Neural cell (in vitro differentiated cells): ENCODE results near the gene NPAS2. TPM values are rescaled to one million over a fixed set of nuclear protein-coding genes. Genes with fewer than 3 reads are reported as not detected.

Source experiments
- H2AFZ ChIP-seq: fragments of 200-600, 300-800 bp; sonication (generic), shearing (Covaris generic); 2 replicates; pipeline ENCODE4 v1.6.0; 2014; ENCODE audit warnings: low read depth, mild to moderate bottlenecking, antibody characterized with exemption, low read length, moderate library complexity
- H3F3A ChIP-seq: fragments of 200-600 bp; shearing (Covaris generic); 2 replicates; pipeline ENCODE4 v1.6.1; 2016; ENCODE audit warnings: mild to moderate bottlenecking, moderate library complexity, mixed read lengths, antibody characterized with exemption, low read length; ENCODE audit not compliant: insufficient read depth, poor library complexity, severe bottlenecking
- H3K27ac ChIP-seq: fragments of 200-600, 300-800 bp; sonication (generic), shearing (Covaris generic); 2 replicates; pipeline ENCODE4 v1.5.1; 2014; ENCODE audit warnings: mild to moderate bottlenecking, low read length, moderate library complexity
- H3K27me3 ChIP-seq: fragments of 300-800, 200-600 bp; sonication (generic), shearing (Covaris generic); 2 replicates; pipeline ENCODE4 v1.6.0; 2014; ENCODE audit warnings: mild to moderate bottlenecking, low read depth, low read length, moderate library complexity; ENCODE audit not compliant: insufficient read depth
- H3K36me3 ChIP-seq: fragments of 300-800, 200-600 bp; sonication (generic), shearing (Covaris generic); 2 replicates; pipeline ENCODE4 v1.5.1; 2014; ENCODE audit warnings: mild to moderate bottlenecking, antibody characterized with exemption, low read length, moderate library complexity; ENCODE audit not compliant: insufficient read depth
- H3K4me2 ChIP-seq: fragments of 300-800, 200-600 bp; sonication (generic), shearing (Covaris generic); 2 replicates; pipeline ENCODE4 v1.6.0; 2014; ENCODE audit warnings: mild to moderate bottlenecking, low read length
- H3K4me3 ChIP-seq: fragments of 300-800, 200-600 bp; sonication (generic), shearing (Covaris generic); 2 replicates; pipeline ENCODE4 v1.5.1; 2014; ENCODE audit warnings: mild to moderate bottlenecking, low read length, moderate library complexity
- H3K79me2 ChIP-seq: fragments of 200-600 bp; shearing (Covaris generic); replicated peaks from 2 replicates; pipeline ENCODE4 v1.6.0; 2014; ENCODE audit warnings: mild to moderate bottlenecking, low read length, moderate library complexity; ENCODE audit not compliant: insufficient read depth
- H3K9ac ChIP-seq: fragments of 300-800, 200-600 bp; sonication (generic), shearing (Covaris generic); 2 replicates; pipeline ENCODE4 v1.6.1; 2016; ENCODE audit warnings: mild to moderate bottlenecking, low read length, mixed read lengths
- H3K9me2 ChIP-seq: fragments of 200-600 bp; shearing (Covaris generic); 2 replicates; pipeline ENCODE4 v1.6.1; 2016; ENCODE audit warnings: mild to moderate bottlenecking, low read length, mixed read lengths; ENCODE audit not compliant: insufficient read depth
- H3K9me3 ChIP-seq: fragments of 200-600, 300-800 bp; sonication (generic), shearing (Covaris generic); 2 replicates; pipeline ENCODE4 v1.6.1; 2016; ENCODE audit warnings: mild to moderate bottlenecking, mixed run types, low read length, moderate library complexity, mixed read lengths
- H4K20me1 ChIP-seq: fragments of 200-600 bp; shearing (Covaris generic); 2 replicates; pipeline ENCODE4 v1.6.1; 2016; ENCODE audit warnings: mild to moderate bottlenecking, mixed run types; ENCODE audit not compliant: insufficient read depth
- EP300 ChIP-seq: fragments of 450-650 bp; conservative IDR thresholded peaks from 2 replicates; pipeline ENCODE4 v1.6.1; 2014; ENCODE audit warnings: antibody characterized with exemption, mild to moderate bottlenecking, moderate library complexity; ENCODE audit not compliant: poor library complexity, severe bottlenecking
- EZH2 ChIP-seq: fragments of 200-600, 300-800 bp; shearing (Covaris generic), sonication (generic); IDR thresholded peaks from 2 replicates; pipeline ENCODE4 v1.6.1; 2014; ENCODE audit warnings: antibody characterized with exemption, low read length, borderline replicate concordance, mild to moderate bottlenecking; ENCODE audit not compliant: insufficient read depth, poor library complexity, severe bottlenecking
- MXI1 ChIP-seq: fragments of 450-650 bp; conservative IDR thresholded peaks from 2 replicates; pipeline ENCODE4 v1.6.1; 2014; ENCODE audit warnings: antibody characterized with exemption, mild to moderate bottlenecking; ENCODE audit not compliant: poor library complexity, severe bottlenecking
- POLR2AphosphoS5 ChIP-seq: IDR thresholded peaks from 2 replicates; pipeline ENCODE4 v1.6.1; 2012
- RAD21 ChIP-seq: fragments of 450-650 bp; conservative IDR thresholded peaks from 2 replicates; pipeline ENCODE4 v1.6.1; 2014; ENCODE audit warnings: antibody characterized with exemption, mild to moderate bottlenecking, moderate library complexity
- SMC3 ChIP-seq: fragments of 450-650 bp; conservative IDR thresholded peaks from 2 replicates; pipeline ENCODE4 v1.6.1; 2014; ENCODE audit warnings: antibody characterized with exemption, mild to moderate bottlenecking, moderate library complexity; ENCODE audit not compliant: poor library complexity
- TAF1 ChIP-seq: IDR thresholded peaks from 2 replicates; pipeline ENCODE4 v1.6.1; 2012; ENCODE audit warnings: low read depth
- polyA plus RNA-seq: library from polyadenylated mRNA; depleted of rRNA; stranded (reverse); fragments of >200 nt; gene quantifications from 2 replicates; pipeline ENCODE4 v1.2.3, GENCODE V29; 2014
- TF ChIP-seq, protein P1 (sequence below): IDR thresholded peaks from 2 replicates; pipeline ENCODE4 v1.6.1; 2012; ENCODE audit warnings: borderline replicate concordance
- TF ChIP-seq, protein P2 (sequence below): fragments of 450-650 bp; IDR thresholded peaks from 2 replicates; pipeline ENCODE4 v1.5.1; 2014; ENCODE audit warnings: antibody characterized with exemption, mild to moderate bottlenecking, moderate library complexity; ENCODE audit not compliant: poor library complexity, severe bottlenecking

Gene NPAS2
- polyA plus RNA-seq, 1 donor from 2014 or later, result 2.1 TPM

GRCh38 chr2:100806550-100806949 lies 13.4 kb upstream of the NPAS2 start:
- Histone ChIP-seq H3F3A (no peaks in the 10 kb centered on the region), H3K4me2 (no peak overlapping the region), H3K9me2 (no peaks in the 10 kb centered on the region), H3K9me3 (no peaks in the 10 kb centered on the region), H3K27ac (no peak overlapping the region), H3K27me3 (no peaks in the 10 kb centered on the region), H3K4me3 (no peak overlapping the region), H4K20me1 (no peaks in the 10 kb centered on the region), H3K9ac (no peak overlapping the region), H2AFZ (no peak overlapping the region), H3K36me3 (no peaks in the 10 kb centered on the region), H3K79me2 (no peaks in the 10 kb centered on the region)
- TF ChIP-seq MXI1 (no peak), SMC3 (no peak), POLR2AphosphoS5 (no peak), RAD21 (no peak), TAF1 (no peak), EZH2 (no peak)
- TF ChIP-seq, protein P1, sequence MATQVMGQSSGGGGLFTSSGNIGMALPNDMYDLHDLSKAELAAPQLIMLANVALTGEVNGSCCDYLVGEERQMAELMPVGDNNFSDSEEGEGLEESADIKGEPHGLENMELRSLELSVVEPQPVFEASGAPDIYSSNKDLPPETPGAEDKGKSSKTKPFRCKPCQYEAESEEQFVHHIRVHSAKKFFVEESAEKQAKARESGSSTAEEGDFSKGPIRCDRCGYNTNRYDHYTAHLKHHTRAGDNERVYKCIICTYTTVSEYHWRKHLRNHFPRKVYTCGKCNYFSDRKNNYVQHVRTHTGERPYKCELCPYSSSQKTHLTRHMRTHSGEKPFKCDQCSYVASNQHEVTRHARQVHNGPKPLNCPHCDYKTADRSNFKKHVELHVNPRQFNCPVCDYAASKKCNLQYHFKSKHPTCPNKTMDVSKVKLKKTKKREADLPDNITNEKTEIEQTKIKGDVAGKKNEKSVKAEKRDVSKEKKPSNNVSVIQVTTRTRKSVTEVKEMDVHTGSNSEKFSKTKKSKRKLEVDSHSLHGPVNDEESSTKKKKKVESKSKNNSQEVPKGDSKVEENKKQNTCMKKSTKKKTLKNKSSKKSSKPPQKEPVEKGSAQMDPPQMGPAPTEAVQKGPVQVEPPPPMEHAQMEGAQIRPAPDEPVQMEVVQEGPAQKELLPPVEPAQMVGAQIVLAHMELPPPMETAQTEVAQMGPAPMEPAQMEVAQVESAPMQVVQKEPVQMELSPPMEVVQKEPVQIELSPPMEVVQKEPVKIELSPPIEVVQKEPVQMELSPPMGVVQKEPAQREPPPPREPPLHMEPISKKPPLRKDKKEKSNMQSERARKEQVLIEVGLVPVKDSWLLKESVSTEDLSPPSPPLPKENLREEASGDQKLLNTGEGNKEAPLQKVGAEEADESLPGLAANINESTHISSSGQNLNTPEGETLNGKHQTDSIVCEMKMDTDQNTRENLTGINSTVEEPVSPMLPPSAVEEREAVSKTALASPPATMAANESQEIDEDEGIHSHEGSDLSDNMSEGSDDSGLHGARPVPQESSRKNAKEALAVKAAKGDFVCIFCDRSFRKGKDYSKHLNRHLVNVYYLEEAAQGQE, result no peak
- TF ChIP-seq, protein P2, sequence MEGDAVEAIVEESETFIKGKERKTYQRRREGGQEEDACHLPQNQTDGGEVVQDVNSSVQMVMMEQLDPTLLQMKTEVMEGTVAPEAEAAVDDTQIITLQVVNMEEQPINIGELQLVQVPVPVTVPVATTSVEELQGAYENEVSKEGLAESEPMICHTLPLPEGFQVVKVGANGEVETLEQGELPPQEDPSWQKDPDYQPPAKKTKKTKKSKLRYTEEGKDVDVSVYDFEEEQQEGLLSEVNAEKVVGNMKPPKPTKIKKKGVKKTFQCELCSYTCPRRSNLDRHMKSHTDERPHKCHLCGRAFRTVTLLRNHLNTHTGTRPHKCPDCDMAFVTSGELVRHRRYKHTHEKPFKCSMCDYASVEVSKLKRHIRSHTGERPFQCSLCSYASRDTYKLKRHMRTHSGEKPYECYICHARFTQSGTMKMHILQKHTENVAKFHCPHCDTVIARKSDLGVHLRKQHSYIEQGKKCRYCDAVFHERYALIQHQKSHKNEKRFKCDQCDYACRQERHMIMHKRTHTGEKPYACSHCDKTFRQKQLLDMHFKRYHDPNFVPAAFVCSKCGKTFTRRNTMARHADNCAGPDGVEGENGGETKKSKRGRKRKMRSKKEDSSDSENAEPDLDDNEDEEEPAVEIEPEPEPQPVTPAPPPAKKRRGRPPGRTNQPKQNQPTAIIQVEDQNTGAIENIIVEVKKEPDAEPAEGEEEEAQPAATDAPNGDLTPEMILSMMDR, result no peak

DNA sequence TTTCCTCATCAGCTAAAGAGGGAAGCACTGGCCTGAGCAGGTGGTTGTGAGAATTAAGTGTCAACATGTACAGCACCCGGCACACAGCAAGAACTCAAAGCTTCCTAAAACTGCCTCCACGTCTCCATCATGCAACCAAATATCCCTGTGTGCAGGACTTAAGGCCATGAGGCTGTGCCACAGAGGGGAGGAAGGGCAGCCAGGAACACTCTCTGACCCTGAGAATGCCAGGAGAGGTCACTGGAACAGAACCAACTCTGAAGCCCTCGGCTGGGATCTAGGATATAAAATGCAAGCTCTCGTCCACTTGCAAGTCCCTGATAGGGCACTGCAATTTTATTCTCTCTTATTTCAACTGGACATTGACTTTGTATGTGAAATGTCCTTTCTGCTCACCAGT lies 12.2 kb upstream of the NPAS2 start:
- TF ChIP-seq TAF1 (no peak), EP300 (no peak), MXI1 (no peak), RAD21 (no peak), EZH2 (no peak), SMC3 (no peak), POLR2AphosphoS5 (no peak)
- TF ChIP-seq, protein P1, result no peak
- TF ChIP-seq, protein P2, result no peak
- no peaks in the 10 kb centered on the region for H3K9me3 ChIP-seq
- no peaks in the 10 kb centered on the region for H3F3A ChIP-seq
- no peaks in the 10 kb centered on the region for H3K9me2 ChIP-seq
- no peaks in the 10 kb centered on the region for H4K20me1 ChIP-seq
- H3K27ac ChIP-seq, result no peak overlapping the region
- H3K79me2 ChIP-seq, result no peaks in the 10 kb centered on the region
- H3K27me3 ChIP-seq, result no peaks in the 10 kb centered on the region
- no peaks in the 10 kb centered on the region for H3K36me3 ChIP-seq
- no peak overlapping the region for H3K9ac ChIP-seq
- H2AFZ ChIP-seq, result no peak overlapping the region
- H3K4me3 ChIP-seq, result no peak overlapping the region
- no peak overlapping the region for H3K4me2 ChIP-seq
